Heart left ventricle (tissue), 16 donors: ENCODE measurements around the gene FOXP1. TPM values are rescaled to one million over a fixed set of nuclear protein-coding genes. Genes with fewer than 3 reads are reported as not detected.
A peak's percentile ranks its signal among the peaks of the same experiment; 100 is the strongest.

Experiments
- ATAC-seq, 4 donors: fragments of 200-7000 bp; cut with Tn5 transposase; one replicate each; pipeline ENCODE4 v1.9.1; 2020 to 2022; ENCODE audit warnings: moderate library complexity in 4 of 4, mild to moderate bottlenecking in 3 of 4, moderate number of reproducible peaks in 1 of 4
- DNase-seq, 5 donors: peaks; one replicate each; pipeline ENCODE4 v3.0.0-alpha.2; 2020
- H3K27ac ChIP-seq, 12 donors: fragments of 200-600 bp; sonication (generic) in 4 of 12; one replicate each; pipeline versions ENCODE4 v1.5.0 to v1.8.0; 2016 to 2022; ENCODE audit warnings: mild to moderate bottlenecking in 2 of 12
- H3K27me3 ChIP-seq, 9 donors: fragments of 200-600 bp; sonication (generic) in 2 of 9; one replicate each; pipeline versions ENCODE4 v1.5.1 to v1.8.0; 2016 to 2022; ENCODE audit warnings: mild to moderate bottlenecking in 3 of 9
- H3K36me3 ChIP-seq, 9 donors: fragments of 200-600 bp; sonication (generic) in 2 of 9; one replicate each; pipeline versions ENCODE4 v1.5.0 to v1.8.0; 2018 to 2022; ENCODE audit warnings: mild to moderate bottlenecking in 2 of 9
- H3K4me1 ChIP-seq, 12 donors: fragments of 200-600 bp; sonication (generic) in 4 of 12; one replicate each; pipeline versions ENCODE4 v1.5.0 to v1.8.0; 2016 to 2022; ENCODE audit warnings: mild to moderate bottlenecking in 3 of 12
- H3K4me3 ChIP-seq, 12 donors: fragments of 200-600 bp; sonication (generic) in 4 of 12; one replicate each; pipeline versions ENCODE4 v1.5.0 to v1.8.0; 2017 to 2022; ENCODE audit warnings: mild to moderate bottlenecking in 9 of 12, moderate library complexity in 4 of 12
- H3K9me3 ChIP-seq, 12 donors: fragments of 200-600 bp; sonication (generic) in 4 of 12; one replicate each; pipeline versions ENCODE4 v1.5.0 to v1.8.0; 2016 to 2022; ENCODE audit warnings: mild to moderate bottlenecking in 1 of 12
- POLR2A ChIP-seq, 2 donors: fragments of 450-650 bp; IDR thresholded peaks; one replicate each; pipeline ENCODE4 v1.6.1; 2017; ENCODE audit warnings: antibody characterized with exemption in 2 of 2, mild to moderate bottlenecking in 2 of 2, moderate library complexity in 2 of 2
- WGBS, 4 donors: extraction: QIAGEN DNeasy Blood & Tissue Kit in 2 of 4; methylation state at CpG; one replicate each; pipeline versions ENCODE4 v1.1.5 to v1.1.7; 2013 to 2018; 5-methylcytosine and 5-hydroxymethylcytosine counted together
- intact Hi-C, 10 donors: fragments of 100-400 bp; cut with DNase I; formaldehyde crosslinking; loops; one replicate each; pipeline versions ENCODE4 v1.11.1 to v1.14.2; 2022
- polyA plus RNA-seq, 2 donors: library from polyadenylated mRNA; stranded (reverse); fragments of 200-250 nt; gene quantifications; one replicate each; pipeline ENCODE4 v1.2.3, GENCODE V29; 2013
- total RNA-seq, 9 donors: library from RNA; depleted of rRNA in 2 of 9; stranded (reverse); fragments of >200 nt in 2 of 9; fragmentation: NEBNext Ultra II Directional in 3 of 9; extraction: Animal tissue kit (Norgen Biotek cat#: 25700) in 3 of 9; gene quantifications; one replicate each; pipeline versions ENCODE4 v1.1.0 to v1.2.4, GENCODE V29; 2016 to 2023
- TF ChIP-seq, protein P1 (sequence below), 12 donors: fragments of 200-600 bp; sonication (generic) in 4 of 12; IDR thresholded peaks; one replicate each; pipeline versions ENCODE4 v1.5.0 to v1.8.0; 2018 to 2022; ENCODE audit warnings: antibody characterized with exemption in 12 of 12, mild to moderate bottlenecking in 5 of 12
- donor health status: ischemic (EF 13 %, LVEDD 7.1; RV severe dilation, severe dysfunction).
- donor health status: healthy with polysubstance abuse.
- donor health status: DM: no; HTN: yes; CAD: no.
- donor health status: DM: no; HTN: no; CAD: no.
- donor health status: ischemic (EF 25% LVEDD 6.9; RV normal size, moderate dysfunction).
- donor health status: ischemic (EF 25% LVEDD 5.7; RV mildly dilated, moderate dysfunction).
- donor health status: healthy.
- donor health status: DM: yes; HTN: yes; CAD: no.
- donor health status: ischemic (EF 35%, LVEDD 5.7; RV mildly dilated, moderate dysfunction).
- donor health status: nonischemic (EF 11% LVEDD 7.7; RV severe dilation, severe dysfunction).
- donor health status: DM: yes; HTN: yes; CAD: no.
- donor health status: PGD.
- donor health status: ischemic (EF 29% LVEDD 5.4; RV normal size, mild dysfunction).
- donor health status: nonischemic (EF 23%, LVEDD 6.1; RV moderate dilation, normal function).

Gene FOXP1
- total and polyA plus RNA-seq, 11 donors = 14.9 to 67.8 (median 41.1) TPM

DNA sequence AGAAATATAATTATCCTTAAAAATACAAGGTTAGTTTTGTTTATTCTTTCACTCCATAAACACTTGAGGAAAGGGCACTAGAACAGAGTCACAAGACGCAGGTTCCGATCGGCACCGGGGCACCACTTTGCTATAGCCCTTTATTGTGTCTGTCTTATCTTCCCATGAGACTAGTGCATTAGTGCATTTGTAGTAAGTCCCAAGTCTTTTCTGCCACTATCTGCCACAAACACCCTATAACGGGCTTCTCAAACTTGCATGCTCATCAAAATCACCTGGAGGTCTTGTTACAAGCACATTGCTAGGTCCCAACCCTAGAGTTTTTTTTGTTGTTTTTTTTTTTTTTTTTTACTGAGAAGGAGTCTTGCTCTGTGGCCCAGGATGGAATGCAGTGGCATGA, 213.1 kb downstream of the FOXP1 start:
- Histone ChIP-seq H3K4me1 (peaks cover 0 to 18% (median 7%) of the 10 kb centered on the region in 12 donors), H3K9me3 (no peaks in the 10 kb centered on the region), H3K4me3 (no peak overlapping the region), H3K27ac (no peak overlapping the region), H3K36me3 (no peaks in the 10 kb centered on the region), H3K27me3 (no peaks in the 10 kb centered on the region)
- 53 to 74% (median 69%) methylated on average over 5 of the region's 5 CpGs for WGBS, 4 donors
- intact Hi-C loops = no loop called here
- TF ChIP-seq POLR2A (IDR thresholded peaks at IDR 0.05) = no peak
- TF ChIP-seq, protein P1, sequence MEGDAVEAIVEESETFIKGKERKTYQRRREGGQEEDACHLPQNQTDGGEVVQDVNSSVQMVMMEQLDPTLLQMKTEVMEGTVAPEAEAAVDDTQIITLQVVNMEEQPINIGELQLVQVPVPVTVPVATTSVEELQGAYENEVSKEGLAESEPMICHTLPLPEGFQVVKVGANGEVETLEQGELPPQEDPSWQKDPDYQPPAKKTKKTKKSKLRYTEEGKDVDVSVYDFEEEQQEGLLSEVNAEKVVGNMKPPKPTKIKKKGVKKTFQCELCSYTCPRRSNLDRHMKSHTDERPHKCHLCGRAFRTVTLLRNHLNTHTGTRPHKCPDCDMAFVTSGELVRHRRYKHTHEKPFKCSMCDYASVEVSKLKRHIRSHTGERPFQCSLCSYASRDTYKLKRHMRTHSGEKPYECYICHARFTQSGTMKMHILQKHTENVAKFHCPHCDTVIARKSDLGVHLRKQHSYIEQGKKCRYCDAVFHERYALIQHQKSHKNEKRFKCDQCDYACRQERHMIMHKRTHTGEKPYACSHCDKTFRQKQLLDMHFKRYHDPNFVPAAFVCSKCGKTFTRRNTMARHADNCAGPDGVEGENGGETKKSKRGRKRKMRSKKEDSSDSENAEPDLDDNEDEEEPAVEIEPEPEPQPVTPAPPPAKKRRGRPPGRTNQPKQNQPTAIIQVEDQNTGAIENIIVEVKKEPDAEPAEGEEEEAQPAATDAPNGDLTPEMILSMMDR (IDR thresholded peaks at IDR 0.05) = no peak
- ATAC-seq (peak in 1 of 4 donors; percentile 24), DNase-seq (no peak)

DNA sequence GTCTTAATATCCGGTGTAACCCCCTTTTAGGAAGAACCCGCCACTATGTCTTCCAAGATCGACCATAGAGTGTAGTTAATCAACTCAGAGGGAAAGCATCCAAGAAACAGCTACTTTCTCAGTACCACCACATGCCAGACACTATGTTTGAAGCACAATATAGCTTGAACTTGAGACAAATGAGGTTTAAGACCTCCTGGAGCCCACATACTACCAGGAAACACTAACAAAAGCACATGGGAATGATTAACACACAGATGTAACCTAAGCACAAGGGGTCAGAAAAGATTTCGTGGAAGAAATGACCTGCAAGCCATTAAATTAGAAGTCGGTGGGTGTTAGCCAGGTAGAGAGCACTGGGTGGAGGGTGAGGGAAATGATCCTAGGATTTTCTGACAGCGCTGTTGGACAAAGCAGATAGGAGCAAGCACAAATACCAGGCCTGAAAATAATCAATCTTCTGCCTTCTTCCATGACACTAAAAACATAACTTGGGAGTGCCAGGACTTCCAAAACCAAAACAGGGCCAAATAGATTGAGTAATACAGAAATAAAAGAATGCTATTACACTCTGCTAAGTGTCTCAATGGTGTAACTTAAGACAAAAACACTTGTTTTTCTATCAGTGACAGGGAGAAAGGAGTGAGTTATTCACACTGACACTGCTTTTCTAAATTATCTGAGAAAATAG, 213.7 kb downstream of the FOXP1 start:
- intact Hi-C loops = no loop called here
- WGBS, 4 donors = 78 to 88% (median 86%) methylated on average over 6 of the region's 6 CpGs
- Histone ChIP-seq H3K4me1 (peaks cover 0 to 16% (median 7%) of the 10 kb centered on the region in 12 donors), H3K9me3 (no peaks in the 10 kb centered on the region), H3K27me3 (no peaks in the 10 kb centered on the region), H3K27ac (no peak overlapping the region), H3K36me3 (no peaks in the 10 kb centered on the region), H3K4me3 (no peak overlapping the region)
- ATAC-seq (peak in 3 of 4 donors; percentile 24 to 51 (median 38)), DNase-seq (no peak)
- no peak for TF ChIP-seq POLR2A (IDR thresholded peaks at IDR 0.05)
- TF ChIP-seq, protein P1 (IDR thresholded peaks at IDR 0.05) = no peak

DNA sequence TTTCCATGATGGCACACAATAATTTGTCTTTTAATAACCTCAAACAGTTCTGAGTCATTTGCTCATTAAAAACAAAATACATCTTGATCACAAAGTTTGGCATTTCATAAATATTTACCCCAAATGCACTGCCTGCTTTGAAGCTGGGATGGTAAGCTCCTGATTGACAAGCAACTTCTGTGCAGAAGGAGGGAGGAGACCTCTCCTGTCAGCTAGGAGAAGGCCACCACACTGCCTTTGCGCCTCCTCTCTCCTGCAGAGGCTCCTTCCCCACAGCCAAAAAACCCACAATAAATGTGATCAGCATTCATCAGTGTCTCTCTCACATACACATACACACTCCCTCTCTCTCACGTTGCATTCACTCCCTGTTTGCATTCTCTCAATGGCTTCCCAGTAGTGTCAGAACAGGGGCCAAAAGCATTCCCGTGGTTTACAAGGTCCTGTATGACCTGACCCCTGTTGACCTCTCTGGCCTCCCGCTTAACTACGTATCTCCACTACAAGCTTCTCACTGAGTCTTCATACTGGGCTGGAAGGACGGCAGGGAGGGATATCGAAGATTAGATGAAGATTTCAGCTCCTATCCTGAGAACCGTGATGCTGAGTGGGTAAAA, 216.4 kb downstream of the FOXP1 start:
- Histone ChIP-seq H3K27me3 (no peaks in the 10 kb centered on the region), H3K4me3 (no peak overlapping the region), H3K36me3 (no peaks in the 10 kb centered on the region), H3K4me1 (peaks cover 0 to 14% (median 7%) of the 10 kb centered on the region in 12 donors), H3K9me3 (no peaks in the 10 kb centered on the region), H3K27ac (no peak overlapping the region)
- no peak for TF ChIP-seq POLR2A (IDR thresholded peaks at IDR 0.05)
- TF ChIP-seq, protein P1 (IDR thresholded peaks at IDR 0.05) = no peak
- ATAC-seq (no peak), DNase-seq (no peak)
- intact Hi-C loops = no loop called here
- WGBS, 4 donors = 78 to 85% (median 84%) methylated on average over 8 of the region's 8 CpGs

- no peak for ATAC-seq
- Histone ChIP-seq H3K27me3 (no peaks in the 10 kb centered on the region), H3K4me1 (peaks cover 0 to 8% (median under 1%) of the 10 kb centered on the region in 12 donors), H3K36me3 (peaks cover 0 to 10% (median 2%) of the 10 kb centered on the region in 9 donors), H3K9me3 (no peaks in the 10 kb centered on the region), H3K27ac (no peak overlapping the region), H3K4me3 (no peak overlapping the region)
- intact Hi-C loops = no loop called here
- no peak for TF ChIP-seq POLR2A (IDR thresholded peaks at IDR 0.05)
- TF ChIP-seq, protein P1 (IDR thresholded peaks at IDR 0.05) = no peak
- 80 to 89% (median 84%) methylated on average over 12 of the region's 12 CpGs for WGBS, 4 donors
- DNase-seq = no peak
These were observed 222.1 kb downstream of the FOXP1 start for GRCh38 chr3:71361334-71361890.
